ENCODE data around the gene NFKBIZ.

The NFKBIZ gene

GRCh38 chr3:101838691-101839090 is 10.6 kb upstream of the NFKBIZ start:
- TF ChIP-seq, protein P1, sequence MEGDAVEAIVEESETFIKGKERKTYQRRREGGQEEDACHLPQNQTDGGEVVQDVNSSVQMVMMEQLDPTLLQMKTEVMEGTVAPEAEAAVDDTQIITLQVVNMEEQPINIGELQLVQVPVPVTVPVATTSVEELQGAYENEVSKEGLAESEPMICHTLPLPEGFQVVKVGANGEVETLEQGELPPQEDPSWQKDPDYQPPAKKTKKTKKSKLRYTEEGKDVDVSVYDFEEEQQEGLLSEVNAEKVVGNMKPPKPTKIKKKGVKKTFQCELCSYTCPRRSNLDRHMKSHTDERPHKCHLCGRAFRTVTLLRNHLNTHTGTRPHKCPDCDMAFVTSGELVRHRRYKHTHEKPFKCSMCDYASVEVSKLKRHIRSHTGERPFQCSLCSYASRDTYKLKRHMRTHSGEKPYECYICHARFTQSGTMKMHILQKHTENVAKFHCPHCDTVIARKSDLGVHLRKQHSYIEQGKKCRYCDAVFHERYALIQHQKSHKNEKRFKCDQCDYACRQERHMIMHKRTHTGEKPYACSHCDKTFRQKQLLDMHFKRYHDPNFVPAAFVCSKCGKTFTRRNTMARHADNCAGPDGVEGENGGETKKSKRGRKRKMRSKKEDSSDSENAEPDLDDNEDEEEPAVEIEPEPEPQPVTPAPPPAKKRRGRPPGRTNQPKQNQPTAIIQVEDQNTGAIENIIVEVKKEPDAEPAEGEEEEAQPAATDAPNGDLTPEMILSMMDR (IDR thresholded peaks at IDR 0.05; ENCODE audit: borderline replicate concordance, control extremely low read depth, extremely low read depth, insufficient read depth, missing control alignments): no peak
- no peak for DNase-seq (ENCODE audit: low spot score)
- in situ Hi-C loops (cut with MboI; ENCODE audit: low sequenced_read_pairs, unreplicated experiment): no loop called here

- TF ChIP-seq, protein P1 (IDR thresholded peaks at IDR 0.05; ENCODE audit: borderline replicate concordance, control extremely low read depth, extremely low read depth, insufficient read depth, missing control alignments): no peak
- in situ Hi-C loops (cut with MboI; ENCODE audit: low sequenced_read_pairs, unreplicated experiment): no loop called here
- DNase-seq (ENCODE audit: low spot score): no peak
These were observed 9.2 kb upstream of the NFKBIZ start for GRCh38 chr3:101840066-101840465.

DNA sequence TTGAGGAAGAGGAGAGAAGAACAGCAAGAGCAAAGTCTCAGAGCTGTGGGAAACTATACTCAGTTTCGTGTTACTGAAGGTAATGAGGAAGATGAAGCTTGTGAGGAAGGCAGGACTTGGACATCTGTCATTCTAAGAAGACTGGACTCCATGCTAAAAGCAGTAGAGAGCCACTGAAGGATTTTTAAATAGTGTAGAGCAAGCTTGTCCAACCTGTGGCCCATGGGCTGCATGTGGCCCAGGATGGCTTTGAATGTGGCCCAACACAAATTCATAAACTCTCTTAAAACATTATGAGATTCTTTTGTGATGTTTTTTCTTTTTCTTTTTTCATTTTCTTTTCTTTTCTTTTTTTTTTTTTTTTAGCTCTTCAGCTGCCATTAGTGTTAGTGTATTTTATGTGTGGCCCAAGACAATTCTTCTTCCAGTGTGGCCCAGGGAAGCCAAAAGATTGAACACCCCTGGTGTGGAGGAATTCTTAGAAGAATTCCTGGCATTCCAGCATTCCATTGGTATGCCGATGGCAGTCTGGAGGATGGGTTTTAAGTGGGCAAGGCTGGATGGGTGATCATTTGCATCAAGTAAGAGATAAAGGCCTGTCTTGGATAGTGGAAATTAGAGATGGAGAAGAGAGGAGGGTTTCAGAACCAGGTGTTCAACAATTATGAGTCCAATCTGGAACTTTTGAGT is 6.9 kb upstream of the NFKBIZ start:
- no peak for DNase-seq (ENCODE audit: low spot score)
- in situ Hi-C loops (cut with MboI; ENCODE audit: low sequenced_read_pairs, unreplicated experiment): no loop called here
- TF ChIP-seq, protein P1 (IDR thresholded peaks at IDR 0.05; ENCODE audit: borderline replicate concordance, control extremely low read depth, extremely low read depth, insufficient read depth, missing control alignments): no peak

GRCh38 chr3:101842935-101843330 is 6.4 kb upstream of the NFKBIZ start:
- no peak for DNase-seq (ENCODE audit: low spot score)
- in situ Hi-C loops (cut with MboI; ENCODE audit: low sequenced_read_pairs, unreplicated experiment): no loop called here
- TF ChIP-seq, protein P1 (IDR thresholded peaks at IDR 0.05; ENCODE audit: borderline replicate concordance, control extremely low read depth, extremely low read depth, insufficient read depth, missing control alignments): no peak

GRCh38 chr3:101845425-101845824 is 3.9 kb upstream of the NFKBIZ start:
- TF ChIP-seq, protein P1 (IDR thresholded peaks at IDR 0.05; ENCODE audit: borderline replicate concordance, control extremely low read depth, extremely low read depth, insufficient read depth, missing control alignments): no peak
- no peak for DNase-seq (ENCODE audit: low spot score)
- in situ Hi-C loops (cut with MboI; ENCODE audit: low sequenced_read_pairs, unreplicated experiment): no loop called here

- no peak for DNase-seq (ENCODE audit: low spot score)
- in situ Hi-C loops (cut with MboI; ENCODE audit: low sequenced_read_pairs, unreplicated experiment): no loop called here
- TF ChIP-seq, protein P1 (IDR thresholded peaks at IDR 0.05; ENCODE audit: borderline replicate concordance, control extremely low read depth, extremely low read depth, insufficient read depth, missing control alignments): no peak
These were observed 2.6 kb upstream of the NFKBIZ start for GRCh38 chr3:101846709-101847108.

All from GM13976 (cell line).